ENCODE measurements around the gene PCSK1N. TPM values are rescaled to one million over a fixed set of nuclear protein-coding genes. Genes with fewer than 3 reads are reported as not detected.

The PCSK1N gene
- total and polyA plus RNA-seq, 2 experiments from 2014 or later, result 1.4 to 3.1 TPM

- in situ Hi-C loops (cut with MboI), result no loop called here
- no peak for DNase-seq
- H3K9ac ChIP-seq, result no peak overlapping the region
- no peaks in the 10 kb centered on the region for H3K36me3 ChIP-seq (ENCODE audit: low read depth)
- H2AFZ ChIP-seq, result no peak overlapping the region
- no peaks in the 10 kb centered on the region for H3K9me2 ChIP-seq (ENCODE audit: insufficient read depth)
- no peak overlapping the region for H3K4me2 ChIP-seq (ENCODE audit: unreplicated experiment)
- no peak overlapping the region for H3K27ac ChIP-seq
- 24 to 36% methylated on average over 3 of the region's 3 CpGs for WGBS, 2 experiments (ENCODE audit: low coverage in 1 of 2, low lambda C conversion rate in 2 of 2, missing lambda C conversion rate in 2 of 2)
- TF ChIP-seq EZH2 (IDR thresholded peaks at IDR 0.05; ENCODE audit: insufficient read depth, poor library complexity, severe bottlenecking) (no peak), EZH2phosphoT487 (IDR thresholded peaks at IDR 0.05; ENCODE audit: insufficient read depth, low read depth) (no peak)
- H4K20me1 ChIP-seq (ENCODE audit: insufficient read depth), result no peaks in the 10 kb centered on the region
- H3K9me3 ChIP-seq (ENCODE audit: low read depth), result no peaks in the 10 kb centered on the region
- no peak overlapping the region for H3K4me3 ChIP-seq
- no peaks in the 10 kb centered on the region for H3K27me3 ChIP-seq (replicated peaks; ENCODE audit: insufficient read depth)
- H3K4me1 ChIP-seq (ENCODE audit: insufficient read depth), result no peaks in the 10 kb centered on the region
- H3F3A ChIP-seq (ENCODE audit: insufficient read depth), result no peaks in the 10 kb centered on the region
- no peaks in the 10 kb centered on the region for H3K79me2 ChIP-seq (ENCODE audit: insufficient read depth)
Measured at GRCh38 chrX:48784726-48785125, 50.7 kb downstream of the PCSK1N start.

DNA sequence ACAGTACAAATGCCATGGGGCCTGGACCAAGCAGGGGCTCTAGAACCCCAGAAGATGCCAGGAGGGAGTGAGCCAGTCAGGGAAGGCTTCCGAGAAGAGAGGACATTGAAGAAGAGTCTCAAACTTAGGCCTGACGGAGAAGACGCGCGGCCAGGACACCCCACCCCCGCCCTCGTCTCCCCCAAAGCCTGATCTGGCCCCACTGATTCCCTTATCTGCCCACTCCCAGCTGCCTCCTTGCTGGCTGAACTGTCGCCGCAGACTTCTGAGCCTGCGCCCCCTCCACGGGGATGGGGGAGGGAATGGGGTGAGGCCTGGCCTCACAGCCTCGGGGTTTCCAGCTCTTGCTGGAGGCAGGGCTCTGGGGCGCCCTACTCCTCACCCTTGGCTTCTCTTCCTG lies 52.6 kb downstream of the PCSK1N start:
- H3F3A ChIP-seq (ENCODE audit: insufficient read depth), result no peaks in the 10 kb centered on the region
- H3K79me2 ChIP-seq (ENCODE audit: insufficient read depth), result no peaks in the 10 kb centered on the region
- no peaks in the 10 kb centered on the region for H3K9me3 ChIP-seq (ENCODE audit: low read depth)
- no peaks in the 10 kb centered on the region for H3K36me3 ChIP-seq (ENCODE audit: low read depth)
- H4K20me1 ChIP-seq (ENCODE audit: insufficient read depth), result no peaks in the 10 kb centered on the region
- no peak overlapping the region for H2AFZ ChIP-seq
- 62 to 66% methylated on average over 2 to 12 of the region's 13 CpGs for WGBS, 2 experiments (ENCODE audit: low coverage in 1 of 2, low lambda C conversion rate in 2 of 2, missing lambda C conversion rate in 2 of 2)
- no peak for DNase-seq
- in situ Hi-C loops (cut with MboI), result no loop called here
- no peak overlapping the region for H3K9ac ChIP-seq
- TF ChIP-seq EZH2 (IDR thresholded peaks at IDR 0.05; ENCODE audit: insufficient read depth, poor library complexity, severe bottlenecking), result no peak
- no peak for TF ChIP-seq EZH2phosphoT487 (IDR thresholded peaks at IDR 0.05; ENCODE audit: insufficient read depth, low read depth)
- no peaks in the 10 kb centered on the region for H3K27me3 ChIP-seq (replicated peaks; ENCODE audit: insufficient read depth)
- H3K27ac ChIP-seq, result no peak overlapping the region
- no peak overlapping the region for H3K4me2 ChIP-seq (ENCODE audit: unreplicated experiment)
- H3K4me1 ChIP-seq (ENCODE audit: insufficient read depth), result no peaks in the 10 kb centered on the region
- no peaks in the 10 kb centered on the region for H3K9me2 ChIP-seq (ENCODE audit: insufficient read depth)
- H3K4me3 ChIP-seq, result no peak overlapping the region

- H3K27ac ChIP-seq, result no peak overlapping the region
- H3K27me3 ChIP-seq (replicated peaks; ENCODE audit: insufficient read depth), result no peaks in the 10 kb centered on the region
- H3K9me2 ChIP-seq (ENCODE audit: insufficient read depth), result no peaks in the 10 kb centered on the region
- 42 to 50% methylated on average over 2 of the region's 2 CpGs for WGBS, 2 experiments (ENCODE audit: low coverage in 1 of 2, low lambda C conversion rate in 2 of 2, missing lambda C conversion rate in 2 of 2)
- no peak overlapping the region for H2AFZ ChIP-seq
- no peaks in the 10 kb centered on the region for H3K9me3 ChIP-seq (ENCODE audit: low read depth)
- TF ChIP-seq EZH2 (IDR thresholded peaks at IDR 0.05; ENCODE audit: insufficient read depth, poor library complexity, severe bottlenecking), result no peak
- no peaks in the 10 kb centered on the region for H3K79me2 ChIP-seq (ENCODE audit: insufficient read depth)
- H3K4me2 ChIP-seq (ENCODE audit: unreplicated experiment), result no peak overlapping the region
- no peaks in the 10 kb centered on the region for H4K20me1 ChIP-seq (ENCODE audit: insufficient read depth)
- no peak overlapping the region for H3K9ac ChIP-seq
- no peaks in the 10 kb centered on the region for H3K4me1 ChIP-seq (ENCODE audit: insufficient read depth)
- no peaks in the 10 kb centered on the region for H3K36me3 ChIP-seq (ENCODE audit: low read depth)
- in situ Hi-C loops (cut with MboI), result no loop called here
- no peak overlapping the region for H3K4me3 ChIP-seq
- H3F3A ChIP-seq (ENCODE audit: insufficient read depth), result no peaks in the 10 kb centered on the region
- no peak for DNase-seq
Measured at GRCh38 chrX:48782216-48782615, 53.2 kb downstream of the PCSK1N start.

- in situ Hi-C loops (cut with MboI), result no loop called here
- TF ChIP-seq EZH2phosphoT487 (IDR thresholded peaks at IDR 0.05; ENCODE audit: insufficient read depth, low read depth), result no peak
- TF ChIP-seq EZH2 (IDR thresholded peaks at IDR 0.05; ENCODE audit: insufficient read depth, poor library complexity, severe bottlenecking), result no peak
- Histone ChIP-seq H3K4me2 (ENCODE audit: unreplicated experiment) (no peak overlapping the region), H3K27ac (no peak overlapping the region), H3K36me3 (ENCODE audit: low read depth) (no peaks in the 10 kb centered on the region), H3K4me3 (no peak overlapping the region), H3K27me3 (replicated peaks; ENCODE audit: insufficient read depth) (no peaks in the 10 kb centered on the region), H2AFZ (no peak overlapping the region), H3K9ac (no peak overlapping the region), H3K4me1 (ENCODE audit: insufficient read depth) (no peaks in the 10 kb centered on the region), H4K20me1 (ENCODE audit: insufficient read depth) (no peaks in the 10 kb centered on the region), H3K9me2 (ENCODE audit: insufficient read depth) (no peaks in the 10 kb centered on the region), H3F3A (ENCODE audit: insufficient read depth) (no peaks in the 10 kb centered on the region), H3K79me2 (ENCODE audit: insufficient read depth) (no peaks in the 10 kb centered on the region), H3K9me3 (ENCODE audit: low read depth) (no peaks in the 10 kb centered on the region)
- DNase-seq, result no peak
- 32 to 51% methylated on average over 5 to 6 of the region's 6 CpGs for WGBS, 2 experiments (ENCODE audit: low coverage in 1 of 2, low lambda C conversion rate in 2 of 2, missing lambda C conversion rate in 2 of 2)
Measured at GRCh38 chrX:48781705-48782104, 53.7 kb downstream of the PCSK1N start.

Other genes with a start within 250 kb of the PCSK1N start
- 120 and 149 TPM in 2 replicates for gene WDR13, start 238.1 kb downstream of the PCSK1N start, total RNA-seq (2014; rRNA removed; shearing (Covaris generic))
- 89.7 and 92.4 TPM in 2 replicates for gene WDR13, start 238.1 kb downstream of the PCSK1N start, polyA plus RNA-seq (2016; fragmentation: Nextera tagmentation; extraction: Ambion mirVana)
- gene WAS, start 151.8 kb downstream of the PCSK1N start, total RNA-seq (2014; rRNA removed; shearing (Covaris generic)), result not detected in 2 replicates
- not detected in 2 replicates for gene WAS, start 151.8 kb downstream of the PCSK1N start, polyA plus RNA-seq (2016; fragmentation: Nextera tagmentation; extraction: Ambion mirVana)
- 6.8 and 8.1 TPM in 2 replicates for gene SUV39H1, start 138.9 kb downstream of the PCSK1N start, total RNA-seq (2014; rRNA removed; shearing (Covaris generic))
- 6.0 TPM in 2 replicates for gene SUV39H1, start 138.9 kb downstream of the PCSK1N start, polyA plus RNA-seq (2016; fragmentation: Nextera tagmentation; extraction: Ambion mirVana)
- gene GLOD5, start 73.9 kb downstream of the PCSK1N start, total RNA-seq (2014; rRNA removed; shearing (Covaris generic)), result not detected in 2 replicates
- gene GLOD5, start 73.9 kb downstream of the PCSK1N start, polyA plus RNA-seq (2016; fragmentation: Nextera tagmentation; extraction: Ambion mirVana), result not detected in 2 replicates
- not detected in 2 replicates for gene GATA1, start 49.0 kb downstream of the PCSK1N start, total RNA-seq (2014; rRNA removed; shearing (Covaris generic))
- gene GATA1, start 49.0 kb downstream of the PCSK1N start, polyA plus RNA-seq (2016; fragmentation: Nextera tagmentation; extraction: Ambion mirVana), result not detected in 2 replicates
- 32.4 and 36.6 TPM in 2 replicates for gene HDAC6, start 33.5 kb downstream of the PCSK1N start, total RNA-seq (2014; rRNA removed; shearing (Covaris generic))
- 18.6 and 20.3 TPM in 2 replicates for gene HDAC6, start 33.5 kb downstream of the PCSK1N start, polyA plus RNA-seq (2016; fragmentation: Nextera tagmentation; extraction: Ambion mirVana)
- not detected in 2 replicates for gene ERAS, start 9.1 kb downstream of the PCSK1N start, total RNA-seq (2014; rRNA removed; shearing (Covaris generic))
- not detected in 2 replicates for gene ERAS, start 9.1 kb downstream of the PCSK1N start, polyA plus RNA-seq (2016; fragmentation: Nextera tagmentation; extraction: Ambion mirVana)
- 17.8 and 26.7 TPM in 2 replicates for gene TIMM17B, start 62.2 kb upstream of the PCSK1N start, total RNA-seq (2014; rRNA removed; shearing (Covaris generic))
- gene TIMM17B, start 62.2 kb upstream of the PCSK1N start, polyA plus RNA-seq (2016; fragmentation: Nextera tagmentation; extraction: Ambion mirVana), result 44.7 and 48.4 TPM in 2 replicates
- 18.1 and 30.3 TPM in 2 replicates for gene PQBP1, start 62.3 kb upstream of the PCSK1N start, total RNA-seq (2014; rRNA removed; shearing (Covaris generic))
- gene PQBP1, start 62.3 kb upstream of the PCSK1N start, polyA plus RNA-seq (2016; fragmentation: Nextera tagmentation; extraction: Ambion mirVana), result 45.4 and 49.7 TPM in 2 replicates
- gene SLC35A2, start 76.0 kb upstream of the PCSK1N start, total RNA-seq (2014; rRNA removed; shearing (Covaris generic)), result 23.6 and 29.1 TPM in 2 replicates
- 54.6 and 55.5 TPM in 2 replicates for gene SLC35A2, start 76.0 kb upstream of the PCSK1N start, polyA plus RNA-seq (2016; fragmentation: Nextera tagmentation; extraction: Ambion mirVana)
- 4.6 and 5.6 TPM in 2 replicates for gene PIM2, start 83.4 kb upstream of the PCSK1N start, total RNA-seq (2014; rRNA removed; shearing (Covaris generic))
- 4.4 and 4.5 TPM in 2 replicates for gene PIM2, start 83.4 kb upstream of the PCSK1N start, polyA plus RNA-seq (2016; fragmentation: Nextera tagmentation; extraction: Ambion mirVana)
- gene OTUD5, start 122.0 kb upstream of the PCSK1N start, total RNA-seq (2014; rRNA removed; shearing (Covaris generic)), result 43.4 and 44.9 TPM in 2 replicates
- 27.0 and 30.9 TPM in 2 replicates for gene OTUD5, start 122.0 kb upstream of the PCSK1N start, polyA plus RNA-seq (2016; fragmentation: Nextera tagmentation; extraction: Ambion mirVana)
- gene KCND1, start 136.2 kb upstream of the PCSK1N start, total RNA-seq (2014; rRNA removed; shearing (Covaris generic)), result 0.65 and 1.5 TPM in 2 replicates
- gene KCND1, start 136.2 kb upstream of the PCSK1N start, polyA plus RNA-seq (2016; fragmentation: Nextera tagmentation; extraction: Ambion mirVana), result 0.69 and 0.71 TPM in 2 replicates
- 16.5 and 31.6 TPM in 2 replicates for gene GRIPAP1, start 166.7 kb upstream of the PCSK1N start, total RNA-seq (2014; rRNA removed; shearing (Covaris generic))
- 16.5 and 21.8 TPM in 2 replicates for gene GRIPAP1, start 166.7 kb upstream of the PCSK1N start, polyA plus RNA-seq (2016; fragmentation: Nextera tagmentation; extraction: Ambion mirVana)
- 72.5 and 85.6 TPM in 2 replicates for gene TFE3, start 207.7 kb upstream of the PCSK1N start, total RNA-seq (2014; rRNA removed; shearing (Covaris generic))
- 53.0 and 57.3 TPM in 2 replicates for gene TFE3, start 207.7 kb upstream of the PCSK1N start, polyA plus RNA-seq (2016; fragmentation: Nextera tagmentation; extraction: Ambion mirVana)
- 0.22 TPM in 1 of 2 replicates, not detected in the other for gene CCDC120, start 223.4 kb upstream of the PCSK1N start, total RNA-seq (2014; rRNA removed; shearing (Covaris generic))
- gene CCDC120, start 223.4 kb upstream of the PCSK1N start, polyA plus RNA-seq (2016; fragmentation: Nextera tagmentation; extraction: Ambion mirVana), result 0.94 and 1.3 TPM in 2 replicates
- 17.5 and 24.6 TPM in 2 replicates for gene PRAF2, start 238.4 kb upstream of the PCSK1N start, total RNA-seq (2014; rRNA removed; shearing (Covaris generic))
- 141 and 143 TPM in 2 replicates for gene PRAF2, start 238.4 kb upstream of the PCSK1N start, polyA plus RNA-seq (2016; fragmentation: Nextera tagmentation; extraction: Ambion mirVana)
- gene WDR45, start 244.3 kb upstream of the PCSK1N start, total RNA-seq (2014; rRNA removed; shearing (Covaris generic)), result 78.5 and 91.9 TPM in 2 replicates
- 101 and 103 TPM in 2 replicates for gene WDR45, start 244.3 kb upstream of the PCSK1N start, polyA plus RNA-seq (2016; fragmentation: Nextera tagmentation; extraction: Ambion mirVana)